GM18861 (cell line): ENCODE data around the gene PSMD9.
"Not testable (repeated sequence)": the region's sequence is repeated elsewhere in the genome, so short reads cannot be mapped to it uniquely, and the experiment has no call there.

Source experiments
- ATAC-seq: cut with Tn5 transposase; IDR thresholded peaks from one replicate; pipeline ENCODE4 v1.9.1; 2021; ENCODE audit not compliant: unreplicated experiment

Gene PSMD9

DNA sequence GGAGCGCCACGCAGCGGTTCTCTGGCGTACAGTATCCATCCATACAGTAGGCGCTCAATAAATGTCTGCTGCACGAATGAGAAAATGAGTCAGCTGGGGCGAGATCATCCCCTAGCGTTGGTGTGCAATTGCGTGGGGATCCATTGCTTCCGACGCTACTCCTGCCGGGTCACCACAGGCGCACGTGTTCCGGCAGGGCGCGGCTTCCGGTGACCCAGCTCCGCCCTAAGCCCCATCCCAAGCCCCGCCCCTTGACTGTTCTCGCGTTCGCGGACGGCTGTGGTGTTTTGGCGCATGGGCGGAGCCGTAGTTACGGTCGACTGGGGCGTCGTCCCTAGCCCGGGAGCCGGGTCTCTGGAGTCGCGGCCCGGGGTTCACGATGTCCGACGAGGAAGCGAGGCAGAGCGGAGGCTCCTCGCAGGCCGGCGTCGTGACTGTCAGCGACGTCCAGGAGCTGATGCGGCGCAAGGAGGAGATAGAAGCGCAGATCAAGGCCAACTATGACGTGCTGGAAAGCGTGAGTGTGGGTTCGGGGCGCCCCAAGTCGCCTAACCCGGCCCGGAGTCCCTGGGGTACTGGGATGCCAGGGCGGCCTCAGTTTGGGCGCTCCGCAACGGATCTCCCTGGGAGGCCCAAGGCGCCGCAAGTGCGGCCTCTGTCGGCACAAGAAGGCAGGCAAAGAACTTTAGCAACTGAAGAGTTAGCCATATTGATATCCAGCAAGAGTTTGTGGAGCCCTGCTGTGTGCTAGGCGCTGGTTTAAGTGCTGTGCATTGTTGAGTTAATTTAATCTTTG is at the start of gene PSMD9:
Gene PSMD9, plus strand, starts transcription at position 313 of the 796 bp plus-strand sequence. Its CDS starts 67 bp downstream, at position 380.
- ATAC-seq, result peak; percentile 82

GRCh38 chr12:121839106-121839992 is 49.2 kb upstream of the PSMD9 start:
- peak; percentile 96 for ATAC-seq

DNA sequence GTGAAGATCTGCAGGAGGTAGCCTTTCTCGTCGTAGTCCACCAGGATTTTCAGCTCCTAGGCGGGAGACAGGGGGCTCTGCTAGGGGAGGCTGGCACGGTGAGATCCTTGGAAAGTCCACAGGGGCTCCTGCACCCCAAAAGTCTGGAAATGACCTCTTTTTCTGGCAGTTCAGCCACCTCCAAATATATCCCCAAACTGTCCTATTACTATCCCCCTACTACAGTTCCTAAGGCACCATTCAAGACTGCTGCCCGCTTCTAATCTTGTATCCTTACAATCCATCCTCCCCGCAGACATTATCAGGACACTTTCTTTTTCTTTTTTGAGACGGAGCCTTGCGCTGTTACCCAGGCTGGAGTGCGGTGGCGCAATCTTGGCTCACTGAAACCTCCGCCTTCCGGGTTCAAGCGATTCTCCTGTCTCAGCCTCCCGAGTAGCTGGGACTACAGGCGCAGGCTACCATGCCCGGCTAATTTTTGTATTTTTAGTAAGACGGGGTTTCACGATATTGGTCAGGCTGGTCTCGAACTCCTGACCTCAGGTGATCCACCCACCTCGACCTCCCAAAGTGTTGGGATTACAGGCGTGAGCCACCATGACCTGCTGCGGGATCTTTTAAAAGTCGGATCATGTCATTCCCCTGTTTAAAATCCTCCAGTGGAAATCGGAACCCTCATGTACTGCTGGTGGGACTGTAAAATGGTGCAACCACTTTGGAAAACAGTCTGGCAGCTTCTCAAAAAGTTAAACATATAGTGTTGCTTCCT is 48.4 kb upstream of the PSMD9 start:
- ATAC-seq, result no peak

DNA sequence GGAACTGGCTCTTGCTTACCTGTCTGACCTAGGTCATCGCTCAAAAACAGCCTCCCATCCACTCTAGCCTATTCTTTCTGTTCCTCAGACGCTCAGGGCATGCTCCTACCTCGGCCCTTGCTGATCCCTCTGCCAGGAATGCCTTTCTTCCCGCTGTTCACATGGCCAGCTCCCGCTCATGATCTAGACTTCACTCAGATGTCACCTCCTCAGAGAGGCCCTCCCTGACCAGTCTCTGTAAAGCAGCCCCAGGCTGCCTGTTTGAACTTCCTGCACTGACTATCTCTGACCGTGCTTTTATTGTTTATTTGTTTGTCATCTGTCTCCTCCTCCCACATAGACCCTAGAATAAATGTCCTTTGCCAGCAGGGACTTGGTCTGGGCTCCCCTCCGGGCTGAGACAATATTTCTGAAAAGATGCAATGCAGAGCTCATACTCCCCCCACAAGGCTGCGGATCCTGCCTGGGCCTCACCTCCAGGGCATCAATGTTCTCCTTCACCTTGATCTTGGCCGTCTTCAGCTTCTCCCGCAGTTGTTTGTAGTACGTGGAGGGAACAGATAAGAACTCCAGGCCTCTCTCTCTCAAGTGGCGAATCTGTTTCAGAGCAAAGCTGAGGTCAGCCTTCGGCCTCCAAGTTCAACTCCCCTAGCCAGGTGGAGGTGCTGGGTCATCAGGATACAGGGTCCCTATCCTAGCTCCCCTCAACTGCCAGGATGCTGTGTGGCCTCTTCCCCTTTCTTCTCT is 45.2 kb upstream of the PSMD9 start:
- ATAC-seq, result no peak

GRCh38 chr12:121845701-121846100 is 42.9 kb upstream of the PSMD9 start:
- ATAC-seq, result no peak

- no peak for ATAC-seq
Observed at GRCh38 chr12:121849211-121849610, 39.4 kb upstream of the PSMD9 start.

GRCh38 chr12:121849665-121850064 is 38.9 kb upstream of the PSMD9 start:
- ATAC-seq, result no peak

- not testable (repeated sequence) for ATAC-seq
Observed at GRCh38 chr12:121852392-121852791, 36.2 kb upstream of the PSMD9 start.

- ATAC-seq, result no peak
Observed at GRCh38 chr12:121857322-121858246, 31.0 kb upstream of the PSMD9 start.

DNA sequence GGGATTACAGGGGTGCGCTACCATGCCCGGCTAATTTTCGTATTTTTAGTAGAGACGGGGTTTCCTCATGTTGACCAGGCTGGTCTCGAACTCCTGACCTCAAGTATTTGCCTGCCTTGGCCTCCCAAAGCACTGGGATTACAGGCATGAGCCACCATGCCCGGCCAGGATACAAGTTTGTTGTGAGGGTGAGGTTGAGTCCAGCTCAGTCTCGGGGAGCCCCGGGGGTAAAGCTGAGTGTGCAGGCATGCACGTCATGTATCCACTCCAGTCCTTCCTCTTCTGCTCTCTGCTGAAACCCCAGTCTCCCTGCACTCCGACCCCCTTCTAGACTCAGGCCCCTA is 30.3 kb upstream of the PSMD9 start:
- no peak for ATAC-seq

DNA sequence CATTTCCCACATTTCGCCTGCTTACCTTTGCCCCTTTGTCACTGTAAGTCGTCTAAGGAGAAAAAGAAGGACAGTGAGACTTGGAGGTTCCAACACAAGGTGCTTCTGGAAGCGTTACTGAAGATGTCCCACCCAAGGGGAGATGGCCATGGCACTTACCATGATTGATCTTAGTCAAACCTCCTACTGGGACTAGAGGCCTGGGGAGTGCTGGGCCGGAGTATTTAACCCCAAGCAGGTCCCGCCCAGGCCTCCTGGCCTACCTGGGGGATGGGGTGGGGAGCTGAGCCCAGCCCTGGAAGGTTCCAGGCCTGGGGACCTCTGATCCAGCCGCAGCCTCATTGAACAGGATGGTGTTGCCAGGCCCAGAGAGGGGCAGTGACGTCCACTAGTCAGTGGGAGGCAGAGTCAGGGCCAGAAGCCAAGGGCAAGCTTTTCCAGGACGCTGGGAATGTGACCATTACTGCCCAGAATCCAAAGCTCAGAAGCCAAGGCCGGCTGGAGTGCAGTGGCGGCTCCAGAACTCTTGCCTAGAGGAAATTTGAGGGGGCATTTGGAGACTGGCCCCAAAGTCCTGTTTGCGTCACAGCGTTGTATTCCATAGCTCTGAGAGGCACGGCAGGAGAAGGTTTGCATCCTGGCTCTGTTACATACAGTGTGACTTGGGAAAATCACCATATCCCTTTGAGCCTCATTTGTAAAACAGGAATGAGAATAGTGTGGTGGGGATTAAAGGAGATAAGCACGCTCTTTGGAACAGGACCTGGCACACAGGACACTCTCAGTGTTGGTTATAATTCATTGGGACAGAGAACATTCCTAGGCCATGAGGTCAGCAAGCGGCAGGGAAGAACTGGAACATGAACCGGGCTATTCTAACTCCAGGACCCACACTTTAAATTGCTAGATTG is 29.7 kb upstream of the PSMD9 start, which contains the start of gene HPD:
Gene HPD, minus strand, starts transcription at position 198 of the 911 bp plus-strand sequence. Its CDS starts 36 bp downstream, at position 162.
- no peak for ATAC-seq

GRCh38 chr12:121860257-121860656 is 28.3 kb upstream of the PSMD9 start:
- no peak for ATAC-seq

DNA sequence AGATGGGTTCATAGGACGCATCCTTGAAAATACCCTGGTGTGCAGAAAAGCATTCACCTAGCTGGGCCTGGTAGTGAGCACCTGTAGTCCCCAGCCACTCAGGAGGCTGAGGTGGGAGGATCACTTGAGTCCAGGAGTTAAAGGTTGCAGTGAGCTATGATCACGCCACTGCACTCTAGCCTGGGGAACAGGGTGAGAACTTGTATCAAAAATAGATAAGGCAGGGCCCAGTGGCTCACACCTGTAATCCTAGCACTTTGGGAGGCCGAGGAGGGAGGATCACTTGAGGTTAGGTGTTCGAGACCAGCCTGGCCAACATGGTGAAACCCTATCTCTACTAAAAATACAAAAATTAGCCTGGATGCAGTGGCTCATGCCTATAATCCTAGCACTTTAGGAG is 27.9 kb upstream of the PSMD9 start:
- ATAC-seq, result not testable (repeated sequence)

DNA sequence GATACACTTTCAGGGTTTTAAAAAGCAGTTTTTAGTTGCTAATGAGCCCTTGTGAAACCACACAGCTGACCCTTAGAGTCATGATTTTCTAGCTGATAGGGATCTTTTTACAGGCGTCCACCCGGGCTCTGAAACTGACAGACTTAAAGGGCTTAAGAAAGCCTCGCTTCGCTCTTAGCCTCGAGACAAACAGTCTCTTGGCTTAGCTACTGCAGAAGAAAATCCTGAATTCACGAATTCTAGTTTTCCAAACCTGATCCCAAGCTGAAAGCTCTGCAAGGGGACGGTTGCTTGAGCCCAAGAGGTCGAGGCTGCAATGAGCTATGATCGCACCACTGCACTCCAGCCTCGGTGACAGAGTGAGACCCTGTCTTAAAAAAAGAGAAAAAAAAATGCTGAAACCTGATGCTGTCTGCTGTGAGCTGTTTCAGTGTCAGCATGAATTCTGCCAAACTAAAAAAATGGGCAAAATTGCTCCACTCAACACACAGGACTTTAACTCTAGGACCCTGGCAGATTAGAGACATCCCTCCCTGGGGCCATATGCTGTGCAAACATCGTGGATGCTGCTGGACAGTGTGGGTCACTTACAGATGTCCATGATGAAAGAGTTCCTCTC is 26.8 kb upstream of the PSMD9 start:
- ATAC-seq, result no peak

DNA sequence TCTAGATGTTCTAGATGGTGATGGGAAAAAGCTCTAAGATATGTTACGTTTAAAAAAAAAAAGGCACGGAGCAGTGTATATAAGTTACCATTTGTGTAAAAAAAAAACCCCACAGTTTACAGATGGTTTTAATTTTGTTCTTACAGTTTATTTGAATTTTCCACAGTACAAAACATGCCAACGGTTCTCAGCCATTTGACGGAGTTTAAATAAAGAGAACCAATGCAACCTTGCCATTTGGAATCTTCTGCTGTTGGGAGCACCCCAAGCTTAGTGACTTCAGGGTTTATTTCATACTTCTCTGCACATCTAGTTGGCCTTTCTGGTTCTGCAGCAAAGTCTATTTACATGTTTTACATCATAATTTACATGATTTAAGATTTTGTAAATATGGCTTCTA is 22.3 kb upstream of the PSMD9 start:
- ATAC-seq, result no peak

- not testable (repeated sequence) for ATAC-seq
Observed at GRCh38 chr12:121869229-121869628, 19.4 kb upstream of the PSMD9 start.

DNA sequence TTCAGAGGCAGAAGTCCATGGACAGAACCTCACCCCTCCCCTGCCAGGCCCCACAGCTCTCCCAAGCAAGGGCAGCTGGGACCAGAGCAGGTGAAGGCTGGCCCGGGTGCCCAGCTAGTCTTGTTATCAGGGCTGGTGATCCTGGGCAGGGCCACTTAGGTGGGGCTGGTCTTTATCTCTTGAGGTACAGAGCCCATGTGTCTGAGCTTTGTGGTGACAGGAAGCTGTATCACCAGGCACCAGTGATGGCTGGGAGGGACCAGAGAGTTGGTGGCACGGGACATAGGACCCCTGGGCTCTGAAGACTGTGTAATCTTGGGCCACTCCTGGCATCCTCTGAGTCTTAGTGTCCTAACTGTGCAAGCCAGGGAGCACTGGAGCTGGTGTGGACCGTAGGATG is 17.1 kb upstream of the PSMD9 start:
- ATAC-seq, result no peak
